Regular cardiac myocyte (primary cell): Measurements from ENCODE around the gene HIPK3. TPM values are rescaled to one million over a fixed set of nuclear protein-coding genes. Genes with fewer than 3 reads are reported as not detected.

ENCODE experiments used
- total RNA-seq: library from RNA; depleted of rRNA; stranded (reverse); fragments of >200 nt; gene quantifications from 2 replicates; pipeline ENCODE4 v1.2.3, GENCODE V29; 2014

The HIPK3 gene
- 88.0 and 204 TPM in 2 replicates for total RNA-seq

DNA sequence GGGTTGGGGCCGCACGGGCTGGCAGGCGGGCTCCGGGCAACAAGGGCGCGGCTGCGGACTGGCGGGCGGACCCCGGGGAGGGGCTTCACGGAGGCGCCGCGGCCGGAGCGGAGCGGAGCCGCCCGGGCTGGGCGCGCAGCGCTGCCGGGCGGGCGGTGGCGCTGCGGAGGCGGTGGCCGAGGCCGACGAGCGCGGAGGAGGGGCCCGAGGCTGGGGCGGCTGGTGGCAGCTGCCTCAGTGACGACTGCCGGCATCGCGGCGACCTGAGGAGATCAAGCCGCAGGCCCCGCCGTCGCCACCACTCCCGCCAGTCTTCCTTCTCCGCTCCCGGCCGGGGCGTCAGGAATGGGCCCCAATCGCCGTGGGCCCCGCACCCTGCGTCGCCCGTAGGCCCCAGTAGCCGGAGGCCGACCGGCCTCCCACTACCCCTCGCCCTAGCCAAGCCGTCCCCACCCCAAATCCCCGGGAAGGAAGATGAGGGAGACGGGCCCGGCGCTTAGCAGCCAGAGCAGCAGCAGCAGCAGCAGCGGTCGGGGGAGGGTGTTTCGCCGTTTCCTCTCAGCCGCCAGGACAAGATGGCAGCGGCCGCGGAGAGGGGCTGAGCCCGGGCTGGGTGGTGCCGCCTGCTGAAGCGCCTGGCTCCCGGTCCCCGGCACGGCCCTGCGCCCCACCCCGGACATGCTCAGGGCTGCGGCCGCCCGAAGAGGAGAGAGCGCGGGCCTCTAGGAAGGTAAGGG is at the start of gene HIPK3:
Gene HIPK3 (plus strand): TSS at position 222 of the 737 bp plus-strand sequence.

DNA sequence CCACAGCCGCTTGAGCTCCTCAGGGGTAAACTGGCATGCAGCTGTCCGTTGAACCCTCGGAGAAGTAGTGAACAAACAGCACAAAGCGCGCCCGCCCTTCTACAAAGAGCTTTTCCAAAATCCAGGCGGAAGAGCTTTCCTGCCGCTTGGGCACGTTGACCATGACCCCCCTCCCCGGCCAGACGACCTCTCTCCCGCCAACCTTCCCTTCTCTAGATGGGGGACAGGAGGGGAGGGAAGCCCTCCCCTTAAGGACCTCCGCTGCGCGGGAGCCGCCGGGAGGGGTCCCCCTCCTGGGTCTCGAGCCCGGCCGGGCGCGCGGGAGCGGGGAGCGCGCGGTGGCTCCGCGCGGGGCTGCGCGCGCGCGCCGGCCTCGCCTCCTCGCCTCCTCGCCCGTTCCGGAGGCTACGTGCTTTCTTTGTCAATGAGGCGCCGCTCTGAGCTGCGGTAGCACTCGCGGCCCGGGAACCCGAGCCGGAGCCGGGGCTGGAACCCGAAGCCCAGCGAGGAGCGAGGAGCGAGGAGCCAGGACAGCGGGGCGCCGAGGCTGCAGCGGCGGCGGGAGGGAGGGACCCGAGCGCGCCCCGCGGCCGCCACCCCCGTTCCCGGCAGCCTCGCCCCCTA is 118.6 kb downstream of the HIPK3 start, which contains the start of gene KIAA1549L:
Gene KIAA1549L (plus strand): TSS at position 421 of the 624 bp plus-strand sequence.

Other genes starting within 250 kb of the HIPK3 start
- 5.1 and 5.8 TPM in 2 replicates for gene DEPDC7, start 241.5 kb upstream of the HIPK3 start, total RNA-seq
- gene TCP11L1, start 217.8 kb upstream of the HIPK3 start, total RNA-seq = 24.8 and 27.0 TPM in 2 replicates
- gene CSTF3, start 95.9 kb upstream of the HIPK3 start, total RNA-seq = 19.7 and 34.3 TPM in 2 replicates
- gene KIAA1549L, start 118.7 kb downstream of the HIPK3 start, total RNA-seq = 2.0 and 3.5 TPM in 2 replicates